ENCODE measurements around the gene MAPK7.

Gene MAPK7

GRCh38 chr17:19378416-19379360 is at the start of gene MAPK7:
MAPK7 (plus strand) TSS chr17:19378498; CDS start chr17:19378901, 403 bp downstream.
- no peak for DNase-seq (ENCODE audit: low read depth in 1 of 2, low spot score in 1 of 2)

- no peak for DNase-seq (ENCODE audit: low read depth in 1 of 2, low spot score in 1 of 2)
Measured at GRCh38 chr17:19329136-19329535, 49.2 kb upstream of the MAPK7 start.

- DNase-seq (ENCODE audit: low read depth in 1 of 2, low spot score in 1 of 2), result no peak
Measured at GRCh38 chr17:19329839-19330238, 48.5 kb upstream of the MAPK7 start.

- no peak for DNase-seq (ENCODE audit: low read depth in 1 of 2, low spot score in 1 of 2)
Measured at GRCh38 chr17:19330271-19330670, 48.0 kb upstream of the MAPK7 start.

- no peak for DNase-seq (ENCODE audit: low read depth in 1 of 2, low spot score in 1 of 2)
Measured at GRCh38 chr17:19331134-19331533, 47.2 kb upstream of the MAPK7 start.

GRCh38 chr17:19331543-19332245 is 46.6 kb upstream of the MAPK7 start:
- DNase-seq (ENCODE audit: low read depth in 1 of 2, low spot score in 1 of 2), result no peak

- no peak for DNase-seq (ENCODE audit: low read depth in 1 of 2, low spot score in 1 of 2)
Measured at GRCh38 chr17:19332371-19333131, 45.7 kb upstream of the MAPK7 start.

- no peak for DNase-seq (ENCODE audit: low read depth in 1 of 2, low spot score in 1 of 2)
Measured at GRCh38 chr17:19333132-19333440, 45.2 kb upstream of the MAPK7 start.

- no peak for DNase-seq (ENCODE audit: low read depth in 1 of 2, low spot score in 1 of 2)
Measured at GRCh38 chr17:19333736-19334290, 44.5 kb upstream of the MAPK7 start.

- DNase-seq (ENCODE audit: low read depth in 1 of 2, low spot score in 1 of 2), result no peak
Measured at GRCh38 chr17:19334331-19334730, 44.0 kb upstream of the MAPK7 start.

- DNase-seq (ENCODE audit: low read depth in 1 of 2, low spot score in 1 of 2), result no peak
Measured at GRCh38 chr17:19335951-19336631, 42.2 kb upstream of the MAPK7 start.

GRCh38 chr17:19336938-19337711 is 41.2 kb upstream of the MAPK7 start:
- DNase-seq (ENCODE audit: low read depth in 1 of 2, low spot score in 1 of 2), result no peak

- DNase-seq (ENCODE audit: low read depth in 1 of 2, low spot score in 1 of 2), result no peak
Measured at GRCh38 chr17:19337712-19338023, 40.6 kb upstream of the MAPK7 start.

GRCh38 chr17:19338031-19338990 is 40.0 kb upstream of the MAPK7 start:
- DNase-seq (ENCODE audit: low read depth in 1 of 2, low spot score in 1 of 2), result peak; percentile 26 to 48

GRCh38 chr17:19339341-19339815 is 38.9 kb upstream of the MAPK7 start:
- no peak for DNase-seq (ENCODE audit: low read depth in 1 of 2, low spot score in 1 of 2)

- DNase-seq (ENCODE audit: low read depth in 1 of 2, low spot score in 1 of 2), result no peak
Measured at GRCh38 chr17:19341211-19341631, 37.1 kb upstream of the MAPK7 start.

GRCh38 chr17:19341641-19342610 is 36.4 kb upstream of the MAPK7 start:
- DNase-seq (ENCODE audit: low read depth in 1 of 2, low spot score in 1 of 2), result no peak
